GM12874 (cell line): ENCODE measurements around the gene RBPJ.

Experiments
- CTCF ChIP-seq: IDR thresholded peaks from 2 replicates; pipeline ENCODE4 v1.5.1; 2011; ENCODE audit warnings: low read depth, mild to moderate bottlenecking, control low read depth, low read length, moderate library complexity; ENCODE audit not compliant: insufficient read depth

The RBPJ gene

GRCh38 chr4:26296514-26296913, 24.3 kb upstream of the RBPJ start:
- no peak for TF ChIP-seq CTCF

- TF ChIP-seq CTCF, result no peak
These were observed 23.6 kb upstream of the RBPJ start for GRCh38 chr4:26297219-26297618.

GRCh38 chr4:26298198-26298947, 22.4 kb upstream of the RBPJ start:
- TF ChIP-seq CTCF, result no peak

- no peak for TF ChIP-seq CTCF
These were observed 21.4 kb upstream of the RBPJ start for GRCh38 chr4:26299254-26299882.

- no peak for TF ChIP-seq CTCF
These were observed 20.2 kb upstream of the RBPJ start for GRCh38 chr4:26300314-26301307.

- TF ChIP-seq CTCF, result no peak
These were observed 18.5 kb upstream of the RBPJ start for GRCh38 chr4:26302031-26302899.

GRCh38 chr4:26303008-26303407, 17.8 kb upstream of the RBPJ start:
- no peak for TF ChIP-seq CTCF
